ENCODE data around the gene SERPINB11.

The SERPINB11 gene

GRCh38 chr18:63731215-63731614 lies 28.5 kb downstream of the SERPINB11 start:
- no peak for TF ChIP-seq CTCF (conservative IDR thresholded peaks at IDR 0.05)

GRCh38 chr18:63736876-63737275 lies 34.1 kb downstream of the SERPINB11 start:
- no peak overlapping the region for H3K27ac ChIP-seq
- TF ChIP-seq CTCF (conservative IDR thresholded peaks at IDR 0.05), result no peak

More at GRCh38 chr18:63731215-63731614, 28.5 kb downstream of the SERPINB11 start:
- no peak overlapping the region for H3K27ac ChIP-seq

GRCh38 chr18:63741769-63742168 lies 39.0 kb downstream of the SERPINB11 start:
- H3K27ac ChIP-seq, result no peak overlapping the region
- TF ChIP-seq CTCF (conservative IDR thresholded peaks at IDR 0.05), result peak; percentile 87

- no peak for TF ChIP-seq CTCF (conservative IDR thresholded peaks at IDR 0.05)
- H3K27ac ChIP-seq, result no peak overlapping the region
These were observed 44.2 kb downstream of the SERPINB11 start for GRCh38 chr18:63747006-63747405.

GRCh38 chr18:63749489-63749888 lies 46.7 kb downstream of the SERPINB11 start:
- no peak for TF ChIP-seq CTCF (conservative IDR thresholded peaks at IDR 0.05)
- H3K27ac ChIP-seq, result no peak overlapping the region

GRCh38 chr18:63752636-63753035 lies 49.9 kb downstream of the SERPINB11 start:
- H3K27ac ChIP-seq, result no peak overlapping the region
- no peak for TF ChIP-seq CTCF (conservative IDR thresholded peaks at IDR 0.05)

GRCh38 chr18:63753676-63754075 lies 50.9 kb downstream of the SERPINB11 start:
- H3K27ac ChIP-seq, result no peak overlapping the region
- TF ChIP-seq CTCF (conservative IDR thresholded peaks at IDR 0.05), result no peak

- no peak for TF ChIP-seq CTCF (conservative IDR thresholded peaks at IDR 0.05)
- no peak overlapping the region for H3K27ac ChIP-seq
These were observed 54.8 kb downstream of the SERPINB11 start for GRCh38 chr18:63757541-63757940.
